ENCODE results near the gene AAK1.

Gene AAK1

DNA sequence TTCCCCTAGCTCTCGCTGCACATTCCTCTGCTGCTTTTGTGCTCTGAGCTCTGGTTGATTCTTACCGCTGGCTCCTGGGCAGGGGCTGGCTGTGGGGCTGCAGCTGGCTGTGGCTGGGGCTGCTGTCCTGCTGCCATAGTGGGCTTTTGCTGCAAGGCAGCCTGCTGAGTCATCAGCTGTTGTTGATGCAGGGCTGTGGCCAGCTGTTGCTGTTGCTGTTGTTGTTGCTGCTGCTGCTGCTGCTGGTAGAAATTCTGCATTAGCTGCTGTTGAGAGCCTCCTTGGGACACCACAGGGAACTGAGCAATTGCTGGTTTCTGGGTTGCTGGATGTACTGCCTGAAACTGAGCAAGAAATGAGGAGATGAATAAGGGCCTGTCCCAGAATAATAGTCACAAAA, 129.1 kb downstream of the AAK1 start:
- in situ Hi-C loops (cut with MboI; ENCODE audit: low pct_unique_long_range_greater_than_20kb, low sequenced_read_pairs, unreplicated experiment): no loop called here
- TF ChIP-seq CTCF (IDR thresholded peaks at IDR 0.05; ENCODE audit: extremely low read depth, insufficient read depth, missing control alignments): no peak
- no peak for DNase-seq (ENCODE audit: low spot score)

DNA sequence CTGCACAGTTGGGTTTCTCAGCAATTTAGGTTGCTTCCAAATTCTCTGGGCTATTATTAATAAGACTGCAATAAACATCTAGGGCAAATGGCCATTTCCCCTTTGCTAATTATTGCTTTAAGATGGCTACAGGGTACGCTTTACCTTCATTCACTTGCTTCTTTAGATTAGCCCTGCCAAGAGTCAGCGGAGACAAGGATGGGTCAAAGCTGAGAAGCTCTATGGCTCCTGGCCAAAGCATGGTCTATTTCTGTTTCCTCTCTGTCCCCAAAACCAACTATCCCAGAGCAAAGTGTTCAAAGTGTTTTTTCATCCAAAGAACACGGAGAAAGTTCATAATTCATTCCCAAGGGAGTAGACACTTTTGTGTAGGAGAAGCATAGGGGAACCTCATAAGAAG, 131.1 kb downstream of the AAK1 start:
- DNase-seq (ENCODE audit: low spot score): no peak
- in situ Hi-C loops (cut with MboI; ENCODE audit: low pct_unique_long_range_greater_than_20kb, low sequenced_read_pairs, unreplicated experiment): no loop called here
- TF ChIP-seq CTCF (IDR thresholded peaks at IDR 0.05; ENCODE audit: extremely low read depth, insufficient read depth, missing control alignments): no peak

DNA sequence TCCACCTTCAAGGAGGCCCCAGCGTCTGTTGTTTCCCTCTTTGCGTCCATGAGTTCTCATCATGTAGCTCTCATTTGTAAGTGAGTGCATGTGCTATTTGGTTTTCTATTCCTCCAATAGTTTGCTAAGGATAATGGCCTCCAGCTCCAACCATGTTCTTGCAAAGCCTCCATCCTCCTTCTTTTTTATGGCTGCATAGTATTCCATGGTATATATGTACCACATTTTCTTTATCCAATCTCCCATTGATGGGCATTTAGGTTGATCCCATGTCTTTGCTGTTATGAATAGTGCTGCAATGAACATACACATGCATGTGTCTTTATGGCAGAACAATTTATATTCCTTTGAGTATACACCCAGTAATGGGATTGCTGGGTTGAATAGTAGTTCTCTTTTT, 133.3 kb downstream of the AAK1 start:
- TF ChIP-seq CTCF (IDR thresholded peaks at IDR 0.05; ENCODE audit: extremely low read depth, insufficient read depth, missing control alignments): no peak
- no peak for DNase-seq (ENCODE audit: low spot score)
- in situ Hi-C loops (cut with MboI; ENCODE audit: low pct_unique_long_range_greater_than_20kb, low sequenced_read_pairs, unreplicated experiment): no loop called here

DNA sequence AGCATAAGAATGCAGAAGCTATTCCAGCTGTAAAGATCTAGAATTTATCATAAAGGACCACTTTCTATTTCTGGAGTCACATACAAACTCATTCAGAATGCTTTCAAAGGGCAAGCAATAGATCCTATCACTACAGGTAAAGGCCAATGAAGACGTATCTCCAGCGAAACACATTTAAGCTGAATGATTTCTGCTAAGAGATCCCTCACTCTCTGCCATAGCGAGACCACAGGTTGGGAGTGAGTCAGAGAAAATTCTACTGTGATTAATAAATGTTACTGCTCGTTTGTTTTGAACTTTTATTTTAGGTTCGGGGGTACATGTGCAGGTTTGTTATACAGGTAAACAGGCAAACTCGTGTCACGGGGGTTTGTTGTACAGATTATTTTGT, 133.8 kb downstream of the AAK1 start:
- in situ Hi-C loops (cut with MboI; ENCODE audit: low pct_unique_long_range_greater_than_20kb, low sequenced_read_pairs, unreplicated experiment): no loop called here
- no peak for DNase-seq (ENCODE audit: low spot score)
- no peak for TF ChIP-seq CTCF (IDR thresholded peaks at IDR 0.05; ENCODE audit: extremely low read depth, insufficient read depth, missing control alignments)

GRCh38 chr2:69509011-69509749, 134.4 kb downstream of the AAK1 start:
- TF ChIP-seq CTCF (IDR thresholded peaks at IDR 0.05; ENCODE audit: extremely low read depth, insufficient read depth, missing control alignments): no peak
- in situ Hi-C loops (cut with MboI; ENCODE audit: low pct_unique_long_range_greater_than_20kb, low sequenced_read_pairs, unreplicated experiment): no loop called here
- no peak for DNase-seq (ENCODE audit: low spot score)

DNA sequence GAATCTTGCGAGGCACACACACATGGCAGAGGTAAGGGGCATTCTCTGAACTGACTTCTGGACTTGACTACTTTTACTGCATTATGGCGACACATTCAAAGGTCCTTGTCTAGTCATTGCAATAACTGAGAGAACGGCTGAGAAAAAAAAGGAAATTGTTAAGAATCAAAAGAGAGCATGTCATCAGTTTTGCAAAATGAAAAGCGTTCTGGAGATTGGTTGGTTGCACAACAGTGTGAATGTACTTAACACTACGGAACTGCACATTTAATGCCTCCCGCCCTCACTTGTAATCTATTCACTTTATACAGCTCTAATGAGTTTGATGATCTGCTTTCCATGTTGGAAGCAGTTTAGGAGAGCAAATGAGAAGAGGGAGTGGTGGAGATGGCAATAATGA, 137.8 kb downstream of the AAK1 start:
- no peak for DNase-seq (ENCODE audit: low spot score)
- TF ChIP-seq CTCF (IDR thresholded peaks at IDR 0.05; ENCODE audit: extremely low read depth, insufficient read depth, missing control alignments): no peak
- in situ Hi-C loops (cut with MboI; ENCODE audit: low pct_unique_long_range_greater_than_20kb, low sequenced_read_pairs, unreplicated experiment): no loop called here
